ENCODE data around the gene LY6G5C.

The LY6G5C gene, protein sequence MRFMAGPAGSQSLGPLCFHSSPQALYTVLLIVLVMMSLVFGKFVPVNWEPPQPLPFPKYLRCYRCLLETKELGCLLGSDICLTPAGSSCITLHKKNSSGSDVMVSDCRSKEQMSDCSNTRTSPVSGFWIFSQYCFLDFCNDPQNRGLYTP

DNA sequence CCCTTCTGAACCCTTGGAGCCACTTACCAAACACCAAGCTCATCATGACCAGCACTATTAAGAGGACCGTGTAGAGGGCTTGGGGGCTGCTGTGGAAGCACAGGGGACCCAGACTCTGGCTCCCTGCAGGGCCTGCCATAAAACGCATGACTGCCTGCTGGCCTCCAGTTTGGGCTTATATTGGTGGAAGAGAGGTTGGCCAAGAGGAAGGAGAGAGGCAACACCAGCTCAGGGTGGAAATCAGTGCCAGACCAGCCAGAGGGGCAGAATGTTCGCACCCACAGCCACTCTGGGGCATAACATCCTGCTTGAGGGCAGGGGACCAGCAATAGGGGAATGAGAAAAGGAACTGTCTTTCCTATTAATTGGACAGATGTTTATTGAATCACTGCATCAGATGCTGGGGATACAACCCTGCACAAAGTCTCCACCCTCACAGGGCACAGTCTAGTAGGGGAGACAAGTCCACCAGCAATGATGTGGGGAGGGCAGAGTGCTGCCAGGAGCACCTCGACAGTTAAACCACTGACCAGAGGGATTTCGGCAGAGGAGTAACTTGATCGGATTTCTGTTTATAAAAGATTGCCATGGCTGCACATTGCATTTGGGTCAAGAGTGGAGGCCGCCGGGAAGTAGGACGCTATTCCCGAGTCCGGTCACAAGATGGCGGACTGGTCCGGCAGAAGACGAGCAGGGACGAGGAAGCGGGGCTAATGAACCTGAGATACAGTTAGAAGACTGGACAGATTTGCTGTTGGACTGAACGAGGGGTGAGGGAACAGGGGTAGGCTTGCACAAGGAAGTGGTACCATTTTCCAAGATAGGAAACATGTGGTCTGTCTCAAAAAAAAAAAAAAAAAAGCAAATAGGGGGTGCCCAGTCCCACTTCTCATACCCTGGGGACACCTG is at the start of gene LY6G5C:
TSS of gene LY6G5C (minus strand) at position 842 of the 909 bp plus-strand sequence. CDS start at position 148, 694 bp downstream.
- peak; percentile 44 to 52 for DNase-seq (ENCODE audit: low read depth in 2 of 2)

DNA sequence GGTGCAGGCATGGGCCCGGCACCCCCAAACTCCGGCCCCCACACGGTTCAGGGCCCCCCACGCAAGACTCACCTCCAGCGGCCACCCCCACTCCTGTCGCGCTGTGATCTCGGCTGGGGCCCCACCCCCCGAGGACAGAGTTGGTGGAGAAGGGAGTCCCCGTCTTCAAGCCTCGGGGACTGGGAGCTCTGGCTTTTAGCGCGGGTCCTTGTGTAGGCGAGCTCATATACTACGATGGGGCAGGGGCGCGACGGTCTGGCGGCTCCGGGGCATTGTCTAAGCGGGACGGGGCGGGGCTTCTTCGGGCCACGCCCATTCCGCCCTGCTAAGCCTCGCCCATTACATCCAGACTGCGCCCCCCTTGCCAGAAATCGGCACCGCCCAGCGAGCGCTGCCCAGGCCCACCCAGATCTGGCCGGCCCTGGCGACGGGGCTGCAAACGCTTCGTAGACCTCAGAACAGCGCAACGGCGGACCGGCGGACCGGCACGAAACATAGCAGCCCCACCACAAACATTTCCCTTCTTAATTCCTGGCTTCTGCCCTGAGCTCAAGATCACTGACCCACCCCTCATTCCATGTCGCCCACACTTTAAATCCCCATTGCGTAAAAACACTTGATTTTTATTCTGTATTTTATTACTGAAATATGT is 49.2 kb upstream of the LY6G5C start:
- peak; percentile 36 to 54 for DNase-seq (ENCODE audit: low read depth in 2 of 2)

DNA sequence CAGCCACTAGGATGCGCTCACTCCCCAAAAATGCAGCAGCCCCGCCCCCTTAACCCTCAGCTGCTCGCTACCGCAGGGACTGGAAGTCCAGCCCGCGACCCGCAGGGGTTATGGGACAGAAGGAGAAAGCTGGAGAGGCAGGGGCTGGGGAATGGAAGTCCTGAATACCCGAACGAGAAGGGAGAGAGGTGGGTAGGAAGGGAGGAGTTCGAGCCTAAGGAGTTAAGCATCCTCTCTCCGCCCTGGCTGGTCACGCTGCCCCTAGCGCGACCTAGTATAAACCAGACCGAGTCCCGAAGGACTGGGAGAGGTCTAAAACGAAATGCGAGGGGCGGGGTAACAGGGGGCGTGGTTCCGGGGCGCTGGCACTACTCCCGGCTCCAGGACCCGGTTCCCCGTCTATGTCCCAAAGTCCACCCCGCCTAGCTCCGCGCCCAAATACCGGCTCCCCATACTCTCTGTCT is 48.7 kb upstream of the LY6G5C start:
- peak; percentile 70 to 72 for DNase-seq (ENCODE audit: low read depth in 2 of 2)

DNA sequence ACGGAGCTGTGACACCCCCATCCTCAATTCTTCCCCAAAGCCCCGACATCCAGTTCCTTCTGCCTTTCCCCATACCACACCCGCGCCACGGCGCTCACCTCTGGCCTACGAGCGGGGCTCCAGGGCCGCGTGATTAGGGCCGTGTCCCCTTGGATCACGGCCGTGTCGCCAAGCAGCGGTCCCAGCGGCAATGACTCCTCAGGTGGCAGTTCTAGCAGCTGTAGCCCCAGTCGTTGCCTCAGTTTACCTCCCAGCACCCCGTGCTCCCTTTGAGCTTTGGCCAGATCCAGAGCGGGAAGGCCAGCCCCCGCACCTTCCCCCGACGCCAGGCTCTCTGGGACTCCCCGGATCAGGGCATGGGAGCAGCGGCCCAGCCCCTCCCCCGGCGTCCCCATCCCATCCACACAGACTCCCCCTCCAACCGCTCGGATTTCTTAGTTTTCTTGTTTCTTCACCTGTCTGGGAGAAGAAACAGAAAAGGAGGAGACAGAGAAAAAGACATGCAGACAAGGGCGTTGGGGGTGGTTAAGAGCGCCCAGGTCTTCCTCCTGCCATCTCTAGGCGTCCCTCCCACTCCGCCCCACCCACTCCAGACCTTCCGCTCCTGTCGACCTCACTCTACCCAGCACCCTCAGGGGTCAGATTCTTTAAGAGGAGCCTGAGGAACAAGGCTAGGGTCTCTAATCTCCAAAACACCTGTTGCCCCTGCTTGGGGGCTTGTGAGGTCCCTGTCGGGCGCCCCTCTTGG is 48.1 kb upstream of the LY6G5C start, which contains the start of gene DDAH2:
TSS of gene DDAH2 (minus strand) at position 533 of the 748 bp plus-strand sequence. CDS start at position 395, 138 bp downstream.
- DNase-seq (ENCODE audit: low read depth in 2 of 2), result no peak

DNA sequence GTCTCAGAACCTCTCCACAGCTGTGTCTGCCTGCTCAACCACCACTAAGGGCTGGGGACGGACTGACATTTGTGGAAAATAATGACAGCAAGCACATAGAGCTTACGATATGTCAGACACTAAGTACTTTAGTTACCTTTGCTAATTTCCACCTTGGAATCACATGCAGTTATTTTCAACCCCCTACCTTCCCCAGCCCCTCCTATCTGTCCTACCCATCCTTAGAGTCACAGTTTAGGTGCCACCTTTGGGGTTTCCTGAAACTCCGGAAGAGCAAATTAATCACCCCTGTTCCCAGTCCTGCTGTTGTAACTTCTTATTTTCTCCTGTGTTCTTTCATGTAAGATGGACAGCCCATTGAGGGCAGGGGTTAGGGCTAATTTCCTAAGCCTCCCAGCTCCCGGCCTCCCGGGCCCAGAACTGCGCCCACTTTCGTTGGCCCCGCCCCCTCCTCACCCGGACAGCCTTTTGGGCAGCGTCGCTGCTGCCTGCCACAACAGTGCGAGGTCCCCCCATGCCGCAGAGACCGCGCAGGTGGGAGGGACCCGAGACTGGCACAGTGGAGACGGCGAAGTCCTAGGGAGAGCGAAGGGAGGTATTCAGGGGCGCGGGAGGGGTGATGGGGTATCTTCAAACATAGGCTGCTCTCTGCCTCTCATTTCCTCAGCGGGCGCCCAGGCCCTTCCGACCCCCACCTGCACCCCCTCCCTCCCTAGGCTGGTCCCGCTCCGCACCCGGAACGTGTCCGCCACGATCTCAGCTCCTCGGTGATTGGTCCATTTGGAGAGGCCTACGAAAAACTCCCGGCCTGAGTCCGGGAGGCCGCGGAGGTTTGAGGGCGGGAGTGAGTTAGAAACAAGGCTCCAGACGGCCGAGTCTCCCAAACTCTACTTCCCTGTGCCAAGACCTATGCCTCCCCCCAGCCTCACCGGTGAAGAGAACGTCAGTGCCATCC is 47.1 kb upstream of the LY6G5C start:
- no peak for DNase-seq (ENCODE audit: low read depth in 2 of 2)

DNA sequence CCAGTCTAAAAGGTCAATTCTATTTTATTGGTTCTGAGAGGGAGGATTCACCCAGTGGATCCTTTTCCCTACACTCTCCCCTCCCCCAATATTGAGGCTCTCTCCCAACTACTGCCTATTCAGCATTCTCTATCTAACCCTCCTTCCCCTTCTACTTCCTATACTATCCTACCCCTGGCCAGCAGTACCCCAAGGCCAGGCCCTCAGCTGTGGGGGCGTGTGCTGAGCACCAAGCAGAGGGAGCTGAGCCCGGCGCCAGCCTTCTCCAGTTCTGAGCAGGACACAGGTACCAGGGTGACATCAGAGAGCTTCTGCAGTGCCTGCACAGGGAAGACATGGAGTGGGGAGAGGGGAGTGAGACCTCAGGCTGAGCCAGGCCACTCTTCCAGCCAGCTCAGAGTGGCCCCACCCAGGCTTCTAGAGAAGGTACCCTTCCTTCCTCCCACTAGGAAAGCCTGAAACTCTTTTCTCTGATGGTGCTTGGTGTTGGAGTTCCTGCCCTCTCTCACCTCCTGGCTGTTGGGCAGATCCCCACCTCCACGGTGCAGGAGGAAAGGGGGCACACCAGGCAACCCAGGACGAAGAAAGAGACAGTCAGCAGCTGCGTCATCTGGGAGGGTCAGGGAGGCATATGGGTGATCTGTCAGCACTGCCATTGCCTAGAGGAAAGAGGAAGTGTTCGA is 46.3 kb upstream of the LY6G5C start:
- DNase-seq (ENCODE audit: low read depth in 2 of 2), result no peak

DNA sequence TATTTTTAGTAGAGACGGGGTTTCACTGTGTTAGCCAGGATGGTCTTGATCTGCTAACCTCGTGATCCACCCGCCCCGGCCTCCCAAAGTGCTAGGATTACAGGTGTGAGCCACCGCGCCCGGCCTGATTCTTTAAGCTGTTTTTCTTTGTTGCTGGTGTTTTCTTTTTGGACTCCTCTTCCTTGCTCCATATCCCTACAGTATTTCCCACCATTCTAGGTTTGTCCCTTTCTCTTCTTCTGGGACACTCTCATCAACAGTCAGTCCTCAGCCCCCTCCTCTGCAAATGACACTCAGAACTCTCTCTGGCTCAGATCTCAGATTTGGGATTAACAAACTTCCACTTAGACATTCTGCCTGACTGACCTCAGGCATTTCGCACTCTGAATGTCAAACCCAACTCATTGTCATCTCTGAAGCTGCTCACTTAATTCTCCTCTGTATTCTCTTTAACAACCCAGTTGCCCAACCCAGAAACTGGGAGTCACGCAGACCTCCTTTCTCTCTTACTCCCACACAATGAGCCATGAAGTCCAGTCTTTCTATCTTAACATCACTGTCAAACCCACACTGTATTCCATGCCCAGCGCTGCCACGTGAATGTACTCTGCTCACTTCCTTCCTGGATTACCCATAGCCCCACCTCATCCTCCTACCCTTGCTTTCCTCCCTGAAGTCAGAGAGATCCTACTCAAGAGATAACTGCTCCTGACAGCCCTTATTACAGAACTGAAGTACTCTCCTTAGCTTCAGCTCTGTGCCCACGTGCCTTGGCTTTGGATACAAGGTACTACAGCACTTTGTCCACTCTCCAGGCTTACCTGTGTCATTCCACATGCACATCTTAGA is 44.9 kb upstream of the LY6G5C start:
- no peak for DNase-seq (ENCODE audit: low read depth in 2 of 2)

DNA sequence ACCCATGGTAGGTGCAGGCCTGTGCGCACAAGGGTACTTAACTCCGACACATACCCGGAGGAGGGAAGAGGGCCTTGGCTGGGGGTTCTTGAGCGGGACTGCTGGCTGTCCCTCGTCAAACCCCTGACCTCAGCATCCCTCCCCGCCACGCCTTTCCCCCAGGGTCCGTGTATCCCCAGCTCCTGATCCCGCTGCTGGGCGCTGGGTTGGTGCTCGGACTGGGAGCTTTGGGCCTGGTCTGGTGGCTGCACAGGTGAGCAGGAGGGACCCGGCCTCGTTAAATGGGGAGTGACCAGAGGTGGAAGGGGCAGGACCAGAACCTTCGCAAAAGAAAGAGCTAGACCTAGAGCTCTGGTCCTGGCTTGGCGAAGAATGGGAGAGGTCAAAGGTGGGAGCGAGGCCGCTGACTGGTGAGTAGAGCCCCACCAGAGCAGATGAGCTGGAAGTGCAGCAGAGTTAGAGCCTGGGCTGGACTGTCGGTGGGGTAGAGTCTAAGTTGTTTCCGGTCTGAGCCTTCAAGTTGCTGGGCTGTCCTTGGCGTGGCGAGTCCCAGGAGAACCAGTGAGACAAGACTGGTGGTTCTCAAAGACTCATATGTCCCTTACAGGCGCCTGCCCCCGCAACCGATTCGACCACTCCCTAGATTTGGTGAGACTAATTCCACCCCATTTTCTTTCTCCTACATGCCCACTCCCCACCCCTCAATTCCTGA is 43.3 kb upstream of the LY6G5C start:
- DNase-seq (ENCODE audit: low read depth in 2 of 2), result no peak

DNA sequence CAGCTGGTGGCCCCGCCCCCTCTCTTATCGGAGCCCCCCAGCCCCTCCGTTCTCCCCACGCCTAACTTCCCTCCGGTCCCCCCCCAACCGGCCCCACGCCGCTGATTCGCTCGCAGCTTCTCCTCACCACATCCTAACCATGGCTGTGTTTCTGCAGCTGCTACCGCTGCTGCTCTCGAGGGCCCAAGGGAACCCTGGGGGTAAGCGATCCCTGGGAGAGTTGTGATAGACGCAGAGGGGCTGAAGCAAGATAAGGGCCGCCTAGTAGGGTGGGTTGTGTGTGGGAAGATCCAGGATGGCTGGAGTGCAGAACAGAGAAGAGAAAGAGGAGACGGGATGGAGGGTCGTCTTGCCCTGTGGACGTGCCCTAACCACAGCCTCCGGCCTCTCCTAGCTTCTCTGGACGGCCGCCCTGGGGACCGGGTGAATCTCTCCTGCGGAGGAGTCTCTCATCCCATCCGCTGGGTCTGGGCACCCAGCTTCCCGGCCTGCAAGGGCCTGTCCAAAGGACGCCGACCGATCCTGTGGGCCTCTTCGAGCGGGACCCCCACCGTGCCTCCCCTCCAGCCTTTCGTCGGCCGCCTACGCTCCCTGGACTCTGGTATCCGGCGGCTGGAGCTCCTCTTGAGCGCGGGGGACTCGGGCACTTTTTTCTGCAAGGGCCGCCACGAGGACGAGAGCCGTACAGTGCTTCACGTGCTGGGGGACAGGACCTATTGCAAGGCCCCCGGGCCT is 42.5 kb upstream of the LY6G5C start, which contains the start of gene MPIG6B:
TSS of gene MPIG6B (plus strand) at position 129 of the 735 bp plus-strand sequence. CDS start at position 140, 11 bp downstream.
- DNase-seq (ENCODE audit: low read depth in 2 of 2), result no peak

DNA sequence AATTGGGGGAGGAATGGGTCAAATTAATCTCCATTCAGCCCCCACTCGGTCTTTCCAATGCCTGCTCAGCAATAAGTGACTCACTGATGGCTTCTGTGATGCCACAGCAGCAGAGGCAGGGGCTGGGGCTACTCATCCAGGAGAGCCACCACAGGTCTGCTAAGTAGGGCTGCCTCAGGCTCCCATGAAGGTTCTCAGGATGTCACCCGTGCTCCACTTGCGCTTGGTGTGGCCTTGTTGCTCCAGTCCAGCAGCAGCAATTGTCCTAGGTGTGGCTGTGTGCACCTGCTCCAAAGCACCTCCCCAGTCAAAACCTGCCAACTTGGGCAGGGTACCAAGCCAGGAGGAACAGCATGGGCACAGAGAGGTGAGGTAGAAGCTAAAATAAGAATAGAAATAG is 41.3 kb upstream of the LY6G5C start:
- DNase-seq (ENCODE audit: low read depth in 2 of 2), result no peak

DNA sequence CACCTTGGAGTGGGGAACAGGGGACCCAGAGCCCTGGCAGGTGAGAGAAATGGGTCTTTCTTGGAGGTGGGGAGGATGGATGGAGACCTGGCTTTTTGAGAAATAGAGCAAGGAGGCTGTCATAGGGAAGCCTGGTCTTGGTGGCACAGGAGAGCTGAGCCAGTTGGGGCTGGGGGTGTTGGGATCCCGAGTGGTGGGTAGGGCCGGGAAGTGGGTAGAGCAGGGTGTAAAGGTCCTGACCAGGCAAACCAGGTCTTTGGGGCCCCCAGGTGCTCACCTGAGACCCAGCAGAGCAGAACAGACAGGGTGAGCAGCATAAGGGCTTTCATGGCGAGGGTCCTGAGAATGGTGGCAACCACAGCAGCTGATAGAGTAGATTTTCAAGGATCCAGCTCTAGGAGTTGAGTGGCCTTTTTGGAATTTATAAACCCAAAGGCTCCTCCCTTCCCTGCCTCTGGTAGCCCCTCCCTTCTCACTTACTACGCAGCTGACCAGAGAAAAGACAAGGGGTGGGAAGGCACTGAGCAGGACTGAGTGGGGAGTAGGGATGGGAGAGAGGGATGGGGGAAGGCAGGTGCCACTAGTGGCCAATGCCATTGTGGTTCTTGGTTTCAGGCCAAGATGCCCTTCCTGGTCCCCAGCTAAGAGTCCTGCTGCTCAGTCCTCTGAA is 40.6 kb upstream of the LY6G5C start, which contains the start of gene LY6G6C:
TSS of gene LY6G6C (minus strand) at position 396 of the 670 bp plus-strand sequence. CDS start at position 329, 67 bp downstream.
- DNase-seq (ENCODE audit: low read depth in 2 of 2), result no peak

DNA sequence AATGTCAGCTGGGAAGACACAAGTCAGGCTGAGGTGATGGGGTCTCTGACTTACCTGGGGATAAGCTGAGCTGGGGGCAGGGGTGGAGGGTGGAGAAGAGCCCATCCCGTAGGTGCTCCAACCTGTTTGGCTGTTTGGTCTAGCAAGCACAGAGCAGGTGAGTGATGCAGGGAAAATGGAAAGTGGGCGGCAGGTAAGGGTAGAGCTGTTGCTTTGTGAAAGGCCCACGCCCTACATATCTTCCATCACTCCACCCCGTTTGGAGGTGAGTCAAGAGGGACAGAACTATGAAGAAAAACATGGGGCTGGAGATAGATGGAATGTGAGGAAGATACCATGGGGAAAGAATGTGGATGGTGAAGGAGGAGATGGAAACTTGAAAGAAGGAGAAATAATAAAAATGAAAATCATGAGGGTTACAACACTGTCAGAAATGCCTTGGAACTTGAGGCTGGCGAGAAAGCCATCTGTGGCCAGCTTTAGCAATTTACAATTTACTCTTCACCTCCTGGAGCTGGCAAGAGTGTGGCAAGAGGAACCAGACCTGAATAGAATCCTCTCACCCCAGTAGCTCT is 39.4 kb upstream of the LY6G5C start:
- DNase-seq (ENCODE audit: low read depth in 2 of 2), result no peak

DNA sequence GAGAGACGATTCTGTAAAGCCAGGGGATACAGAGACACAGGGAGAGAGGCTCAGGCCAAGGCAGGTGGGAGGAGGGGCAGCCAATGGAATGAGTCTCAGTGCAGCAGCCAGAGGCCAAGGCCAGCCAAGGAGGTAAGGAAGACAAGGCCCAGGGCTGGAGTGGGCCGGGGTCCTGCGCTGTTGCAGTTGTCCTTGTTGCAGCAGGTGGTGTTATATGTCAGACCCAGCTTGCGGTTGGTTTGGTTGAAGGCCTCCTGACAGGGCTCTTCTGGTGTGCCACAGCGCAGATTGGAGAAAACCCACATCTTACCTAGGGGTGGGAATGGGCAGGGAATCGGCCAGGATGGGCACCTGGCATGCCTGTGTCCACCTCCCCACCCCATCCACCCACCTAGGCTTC is 38.1 kb upstream of the LY6G5C start:
- no peak for DNase-seq (ENCODE audit: low read depth in 2 of 2)

DNA sequence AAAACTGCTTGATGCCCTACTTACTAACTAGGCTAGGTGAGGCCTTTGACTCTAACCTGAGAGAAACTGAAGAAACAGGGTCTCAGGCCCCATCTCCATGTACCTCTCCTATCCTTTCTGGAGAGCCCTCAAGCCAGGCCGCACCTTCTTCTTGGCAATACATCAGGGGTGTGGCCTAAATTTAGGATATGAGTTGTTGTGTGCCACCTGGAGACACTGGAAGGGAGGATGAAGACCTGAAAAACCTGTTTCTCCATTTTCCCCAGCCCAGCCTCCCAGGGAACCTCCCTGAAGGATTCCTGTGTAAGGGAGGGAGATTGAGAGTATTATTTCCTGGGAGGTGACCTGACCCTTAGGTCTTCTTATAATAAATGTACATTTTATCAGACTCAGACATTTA is 37.4 kb upstream of the LY6G5C start:
- DNase-seq (ENCODE audit: low read depth in 2 of 2), result no peak

DNA sequence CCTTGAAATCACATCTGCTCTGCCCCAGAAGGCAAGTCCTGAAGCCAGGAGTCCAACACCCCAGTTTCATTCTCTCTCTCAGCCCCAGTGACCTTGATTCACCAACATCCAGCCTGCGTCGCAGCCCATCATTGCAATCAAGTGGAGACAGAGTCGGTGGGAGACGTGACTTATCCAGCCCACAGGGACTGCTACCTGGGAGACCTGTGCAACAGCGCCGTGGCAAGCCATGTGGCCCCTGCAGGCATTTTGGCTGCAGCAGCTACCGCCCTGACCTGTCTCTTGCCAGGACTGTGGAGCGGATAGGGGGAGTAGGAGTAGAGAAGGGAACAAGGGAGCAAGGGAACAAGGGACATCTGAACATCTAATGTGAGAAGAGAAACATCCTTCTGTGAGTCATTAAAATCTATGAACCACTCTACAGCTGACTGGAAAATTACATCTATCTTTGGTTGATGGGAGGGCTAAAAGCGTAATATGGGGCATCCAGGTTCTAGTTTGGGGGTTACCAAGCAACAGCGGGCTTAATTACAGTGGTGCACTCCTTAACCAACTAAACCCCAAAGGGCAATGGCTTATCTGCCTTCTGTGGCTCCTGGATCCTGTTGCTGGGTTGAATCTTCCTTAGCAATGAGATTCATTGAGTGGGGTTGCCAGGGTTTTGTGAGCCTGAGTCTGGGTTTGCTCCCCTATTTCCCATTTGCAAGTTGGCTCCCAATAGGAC is 36.8 kb upstream of the LY6G5C start:
- DNase-seq (ENCODE audit: low read depth in 2 of 2), result no peak

Data from activated CD4-positive, alpha-beta T cell treated with anti-CD3 and anti-CD28 coated beads for 24 hours (primary cell).